Mesendoderm (in vitro differentiated cells): ENCODE results near the gene JUN.

Source experiments
- DNase-seq: peaks from one replicate; pipeline ENCODE4 v3.0.0; 2013
- H2AK5ac ChIP-seq: 2 replicates; pipeline ENCODE4 v1.6.1; 2013; ENCODE audit warnings: low read length, inconsistent platforms
- H2BK120ac ChIP-seq: 2 replicates; pipeline ENCODE4 v1.6.1; 2013; ENCODE audit warnings: low read depth, mild to moderate bottlenecking, low read length, moderate library complexity, mixed read lengths
- H2BK15ac ChIP-seq: replicated peaks from 2 replicates; pipeline ENCODE4 v1.6.1; 2013; ENCODE audit warnings: low read depth, mild to moderate bottlenecking, moderate library complexity
- H2BK5ac ChIP-seq: 2 replicates; pipeline ENCODE4 v1.6.1; 2013; ENCODE audit warnings: low read length, inconsistent platforms
- H3K18ac ChIP-seq: 2 replicates; pipeline ENCODE4 v1.6.1; 2013; ENCODE audit warnings: mild to moderate bottlenecking, low read length, mixed read lengths
- H3K23ac ChIP-seq: one replicate; pipeline ENCODE4 v1.6.1; 2013; ENCODE audit warnings: low read length
- H3K27ac ChIP-seq: 2 replicates; pipeline ENCODE4 v1.5.1; 2013; ENCODE audit warnings: low read depth, mild to moderate bottlenecking, inconsistent platforms, low read length, moderate library complexity
- H3K27me3 ChIP-seq: 2 replicates; pipeline ENCODE4 v1.6.1; 2013; ENCODE audit warnings: low read length, control low read depth, mild to moderate bottlenecking, inconsistent platforms; ENCODE audit not compliant: insufficient read depth, poor library complexity
- H3K36me3 ChIP-seq: 2 replicates; pipeline ENCODE4 v1.6.1; 2013; ENCODE audit warnings: low read length, inconsistent platforms; ENCODE audit not compliant: control insufficient read depth, insufficient read depth
- H3K4ac ChIP-seq: one replicate; pipeline ENCODE4 v1.6.1; 2013; ENCODE audit warnings: low read depth, mild to moderate bottlenecking, low read length, moderate library complexity
- H3K4me1 ChIP-seq: 2 replicates; pipeline ENCODE4 v1.6.1; 2013; ENCODE audit warnings: low read depth, low read length, inconsistent platforms; ENCODE audit not compliant: control insufficient read depth
- H3K4me2 ChIP-seq: 2 replicates; pipeline ENCODE4 v1.6.1; 2013; ENCODE audit warnings: low read length
- H3K4me3 ChIP-seq: 2 replicates; pipeline ENCODE4 v1.5.1; 2013; ENCODE audit warnings: mild to moderate bottlenecking, low read length
- H3K56ac ChIP-seq: one replicate; pipeline ENCODE4 v1.6.1; 2013; ENCODE audit warnings: low read length
- H3K79me1 ChIP-seq: 2 replicates; pipeline ENCODE4 v1.6.1; 2013; ENCODE audit warnings: low read length, inconsistent platforms
- H3K79me2 ChIP-seq: 2 replicates; pipeline ENCODE4 v1.6.1; 2013; ENCODE audit warnings: mild to moderate bottlenecking, low read length; ENCODE audit not compliant: control insufficient read depth, insufficient read depth
- H3K9ac ChIP-seq: 2 replicates; pipeline ENCODE4 v1.6.1; 2013; ENCODE audit warnings: low read length, inconsistent platforms
- H4K5ac ChIP-seq: one replicate; pipeline ENCODE4 v1.6.1; 2013; ENCODE audit warnings: low read length
- H4K8ac ChIP-seq: one replicate; pipeline ENCODE4 v1.6.1; 2013; ENCODE audit warnings: low read depth, mild to moderate bottlenecking, control low read depth, low read length, moderate library complexity
- WGBS: extraction: QIAGEN DNeasy Blood & Tissue Kit; methylation state at CpG from one replicate; pipeline ENCODE4 v1.1.7; 2013; ENCODE audit warnings: low lambda C conversion rate, missing lambda C conversion rate; ENCODE audit not compliant: insufficient coverage; ENCODE audit errors: extremely low coverage; 5-methylcytosine and 5-hydroxymethylcytosine counted together

JUN gene

GRCh38 chr1:58755468-58755872, 28.4 kb downstream of the JUN start:
- no peak overlapping the region for H4K5ac ChIP-seq
- H2BK5ac ChIP-seq = no peak overlapping the region
- H3K79me1 ChIP-seq = no peaks in the 10 kb centered on the region
- no peak overlapping the region for H2AK5ac ChIP-seq
- WGBS = no CpG with 5 or more reads among the region's 6 CpGs
- H3K4me1 ChIP-seq = peaks cover 4% of the 10 kb centered on the region
- no peak overlapping the region for H3K27ac ChIP-seq
- H3K23ac ChIP-seq = no peak overlapping the region
- no peak overlapping the region for H3K9ac ChIP-seq
- H4K8ac ChIP-seq = no peak overlapping the region
- no peak overlapping the region for H3K18ac ChIP-seq
- H3K36me3 ChIP-seq = no peaks in the 10 kb centered on the region
- no peak overlapping the region for H3K4ac ChIP-seq
- DNase-seq = peak; percentile 88
- H2BK15ac ChIP-seq = no peak overlapping the region
- no peak overlapping the region for H3K4me2 ChIP-seq
- H3K56ac ChIP-seq = no peak overlapping the region
- H3K79me2 ChIP-seq = no peaks in the 10 kb centered on the region
- no peaks in the 10 kb centered on the region for H3K27me3 ChIP-seq
- no peak overlapping the region for H2BK120ac ChIP-seq
- H3K4me3 ChIP-seq = no peak overlapping the region

- no peaks in the 10 kb centered on the region for H3K79me2 ChIP-seq
- peak; percentile 53 for DNase-seq
Observed at GRCh38 chr1:58754683-58755467, 29.0 kb downstream of the JUN start.

DNA sequence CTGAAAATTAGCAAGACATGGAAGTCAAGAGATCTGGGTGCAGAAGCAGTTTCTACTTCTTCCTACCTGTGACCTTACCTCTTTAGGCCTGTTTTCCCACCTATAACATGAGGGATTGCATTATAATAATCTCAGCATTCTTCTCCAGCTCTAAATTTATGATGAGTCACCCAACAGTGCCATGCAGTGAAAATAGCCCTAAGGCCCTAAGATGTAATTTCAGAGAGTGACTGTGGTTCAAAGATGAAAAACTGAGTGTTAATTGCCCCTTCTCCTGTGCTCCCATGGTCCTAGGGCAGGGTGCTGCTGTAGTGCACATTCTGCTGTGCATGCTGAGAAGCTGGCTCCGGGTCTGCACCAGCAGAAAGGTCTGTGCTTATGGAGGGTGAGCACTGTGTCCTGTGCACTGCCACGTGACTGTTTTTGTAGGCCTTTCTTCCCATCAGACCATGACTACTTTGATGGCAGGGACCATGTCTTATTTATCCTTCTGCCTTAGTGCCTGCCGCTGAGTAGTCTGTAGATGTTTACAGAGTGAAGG, 29.7 kb downstream of the JUN start:
- Histone ChIP-seq H2BK120ac (no peak overlapping the region), H3K23ac (no peak overlapping the region), H3K4me2 (no peak overlapping the region), H3K36me3 (no peaks in the 10 kb centered on the region), H3K27ac (no peak overlapping the region), H3K56ac (no peak overlapping the region), H4K5ac (no peak overlapping the region), H3K9ac (no peak overlapping the region), H3K4me3 (no peak overlapping the region), H2BK15ac (no peak overlapping the region), H3K79me1 (no peaks in the 10 kb centered on the region), H3K79me2 (no peaks in the 10 kb centered on the region), H3K27me3 (no peaks in the 10 kb centered on the region), H3K18ac (no peak overlapping the region), H4K8ac (no peak overlapping the region), H2AK5ac (no peak overlapping the region), H2BK5ac (no peak overlapping the region), H3K4ac (no peak overlapping the region), H3K4me1 (peaks cover 5% of the 10 kb centered on the region)
- no CpG with 5 or more reads among the region's 3 CpGs for WGBS
- DNase-seq = no peak

More at GRCh38 chr1:58754683-58755467, 29.0 kb downstream of the JUN start:
- no CpG with 5 or more reads among the region's 7 CpGs for WGBS
- Histone ChIP-seq H3K56ac (no peak overlapping the region), H3K36me3 (no peaks in the 10 kb centered on the region), H3K4me1 (peaks cover 4% of the 10 kb centered on the region), H3K4me2 (no peak overlapping the region), H3K27me3 (no peaks in the 10 kb centered on the region), H4K8ac (no peak overlapping the region), H3K79me1 (no peaks in the 10 kb centered on the region), H4K5ac (no peak overlapping the region), H2BK120ac (no peak overlapping the region), H3K18ac (no peak overlapping the region), H2BK15ac (no peak overlapping the region), H2BK5ac (no peak overlapping the region), H3K9ac (no peak overlapping the region), H3K4me3 (no peak overlapping the region), H2AK5ac (no peak overlapping the region), H3K23ac (no peak overlapping the region), H3K27ac (no peak overlapping the region), H3K4ac (no peak overlapping the region)

GRCh38 chr1:58753431-58753866, 30.4 kb downstream of the JUN start:
- H3K18ac ChIP-seq = no peak overlapping the region
- no peaks in the 10 kb centered on the region for H3K79me1 ChIP-seq
- H4K5ac ChIP-seq = no peak overlapping the region
- H3K9ac ChIP-seq = no peak overlapping the region
- H2BK5ac ChIP-seq = no peak overlapping the region
- no peak overlapping the region for H3K4me3 ChIP-seq
- H3K27me3 ChIP-seq = no peaks in the 10 kb centered on the region
- no peaks in the 10 kb centered on the region for H3K79me2 ChIP-seq
- H4K8ac ChIP-seq = no peak overlapping the region
- no CpG with 5 or more reads among the region's 4 CpGs for WGBS
- peaks cover 11% of the 10 kb centered on the region for H3K4me1 ChIP-seq
- no peak overlapping the region for H3K4ac ChIP-seq
- no peak overlapping the region for H3K23ac ChIP-seq
- no peak overlapping the region for H3K4me2 ChIP-seq
- H3K36me3 ChIP-seq = no peaks in the 10 kb centered on the region
- H2AK5ac ChIP-seq = no peak overlapping the region
- H3K27ac ChIP-seq = no peak overlapping the region
- no peak overlapping the region for H2BK15ac ChIP-seq
- no peak overlapping the region for H3K56ac ChIP-seq
- H2BK120ac ChIP-seq = no peak overlapping the region
- no peak for DNase-seq

DNA sequence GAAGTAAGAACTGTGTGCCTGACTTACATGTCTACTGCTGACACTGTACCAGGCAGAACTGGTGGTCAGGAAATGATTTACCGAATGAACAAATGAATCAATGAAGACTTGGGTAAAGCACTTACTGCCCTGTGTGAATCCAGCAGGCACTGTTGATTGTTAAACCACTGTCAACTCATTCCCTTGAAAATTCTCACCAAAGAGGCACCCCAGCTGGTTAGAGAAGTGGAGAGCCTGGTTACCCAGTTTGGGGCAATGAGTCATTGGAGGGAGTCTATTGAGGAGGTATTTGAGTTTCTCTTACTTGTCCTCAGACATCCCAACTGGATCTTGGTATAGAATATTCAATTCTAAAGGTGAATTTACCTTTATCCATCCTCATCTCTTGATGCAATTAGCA, 34.2 kb downstream of the JUN start:
- WGBS = no CpG with 5 or more reads among the region's 1 CpG
- Histone ChIP-seq H3K23ac (no peak overlapping the region), H2BK15ac (no peak overlapping the region), H3K27me3 (no peaks in the 10 kb centered on the region), H4K8ac (no peak overlapping the region), H3K79me1 (no peaks in the 10 kb centered on the region), H2AK5ac (no peak overlapping the region), H3K18ac (no peak overlapping the region), H3K36me3 (no peaks in the 10 kb centered on the region), H3K27ac (no peak overlapping the region), H3K4me3 (no peak overlapping the region), H3K79me2 (no peaks in the 10 kb centered on the region), H3K4ac (no peak overlapping the region), H3K4me1 (peaks cover 7% of the 10 kb centered on the region), H3K56ac (no peak overlapping the region), H3K4me2 (no peak overlapping the region), H4K5ac (no peak overlapping the region), H2BK5ac (no peak overlapping the region), H2BK120ac (no peak overlapping the region), H3K9ac (no peak overlapping the region)
- no peak for DNase-seq
